Measurements from ENCODE around the gene NHLRC4. TPM values are rescaled to one million over a fixed set of nuclear protein-coding genes. Genes with fewer than 3 reads are reported as not detected.

Gene NHLRC4
- total RNA-seq, 2 donors from 2014 or later = 1.1 TPM

DNA sequence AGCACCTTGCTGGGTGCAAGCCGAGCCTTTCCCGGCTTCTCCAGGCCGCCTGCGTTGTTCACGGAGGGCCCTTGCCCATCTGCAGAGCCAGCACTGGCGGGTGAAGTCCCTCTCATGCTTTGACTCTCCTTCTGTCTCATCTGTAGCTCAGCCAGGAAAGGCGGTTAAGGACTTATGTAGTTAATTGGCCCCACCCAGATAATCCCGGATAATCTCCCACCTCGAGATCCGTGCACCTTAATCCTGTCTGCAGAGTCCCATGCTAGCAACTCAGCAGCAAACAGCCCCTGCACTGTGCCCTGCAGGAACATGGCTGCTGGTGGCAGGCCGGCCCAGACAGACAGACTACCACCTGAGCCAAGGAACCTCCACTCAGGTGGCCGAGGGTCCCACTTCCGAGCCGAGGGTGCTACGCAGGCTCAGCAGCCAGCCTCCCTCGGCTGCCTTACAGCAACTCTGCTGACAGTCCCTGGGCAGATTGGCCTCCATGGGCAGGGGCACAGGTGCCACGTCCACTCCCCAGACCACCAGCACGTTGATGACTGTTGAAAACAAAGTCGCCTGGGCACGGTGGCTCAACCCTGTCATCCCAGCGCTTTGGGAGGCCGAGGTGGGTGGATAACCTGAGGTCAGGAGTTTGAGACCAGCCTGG is 40.0 kb downstream of the NHLRC4 start:
- Mint-ChIP-seq H3K4me1 (peaks cover 13% of the 10 kb centered on the region), H3K9me3 (peaks cover 30% of the 10 kb centered on the region), H3K36me3 (ENCODE audit: low read depth) (peaks cover 30% of the 10 kb centered on the region), H3K27me3 (ENCODE audit: insufficient read depth) (peaks cover 5% of the 10 kb centered on the region), H3K27ac (no peak overlapping the region), H3K4me3 (no peak overlapping the region)
- Histone ChIP-seq H3K27ac (ENCODE audit: low read depth, low read length) (no peak overlapping the region), H3K4me1 (ENCODE audit: control insufficient read depth, insufficient read depth, low read length) (no peaks in the 10 kb centered on the region), H3K27me3 (ENCODE audit: control insufficient read depth, insufficient read depth, low read length, poor library complexity, severe bottlenecking) (no peaks in the 10 kb centered on the region), H3K9me3 (ENCODE audit: control insufficient read depth, low read length) (peaks cover 16% of the 10 kb centered on the region), H3K9ac (ENCODE audit: extremely low read depth, low read length, poor library complexity, severe bottlenecking) (no peak overlapping the region), H3K36me3 (ENCODE audit: control insufficient read depth, insufficient read depth, low read length) (no peaks in the 10 kb centered on the region), H3K4me3 (ENCODE audit: low read length) (no peak overlapping the region)
- no peak for TF ChIP-seq CTCF (conservative IDR thresholded peaks at IDR 0.05)
- DNase-seq = no peak
- WGBS, 2 experiments (ENCODE audit: insufficient coverage in 1 of 2, insufficient read length in 1 of 2) = 93 to 95% methylated on average over 18 to 22 of the region's 22 CpGs

GRCh38 chr16:608019-608418 is 41.2 kb downstream of the NHLRC4 start:
- 64 to 78% methylated on average over 3 to 9 of the region's 10 CpGs for WGBS, 2 experiments (ENCODE audit: insufficient coverage in 1 of 2, insufficient read length in 1 of 2)
- peaks cover 16% of the 10 kb centered on the region for H3K9me3 ChIP-seq (ENCODE audit: control insufficient read depth, low read length)
- no peaks in the 10 kb centered on the region for H3K36me3 ChIP-seq (ENCODE audit: control insufficient read depth, insufficient read depth, low read length)
- peaks cover 5% of the 10 kb centered on the region for H3K27me3 Mint-ChIP-seq (ENCODE audit: insufficient read depth)
- no peak for TF ChIP-seq CTCF (conservative IDR thresholded peaks at IDR 0.05)
- no peak overlapping the region for H3K4me3 ChIP-seq (ENCODE audit: low read length)
- no peaks in the 10 kb centered on the region for H3K4me1 ChIP-seq (ENCODE audit: control insufficient read depth, insufficient read depth, low read length)
- H3K27ac ChIP-seq (ENCODE audit: low read depth, low read length) = no peak overlapping the region
- H3K9me3 Mint-ChIP-seq = peaks cover 30% of the 10 kb centered on the region
- H3K9ac ChIP-seq (ENCODE audit: extremely low read depth, low read length, poor library complexity, severe bottlenecking) = no peak overlapping the region
- peaks cover 28% of the 10 kb centered on the region for H3K36me3 Mint-ChIP-seq (ENCODE audit: low read depth)
- peaks cover 13% of the 10 kb centered on the region for H3K4me1 Mint-ChIP-seq
- H3K27me3 ChIP-seq (ENCODE audit: control insufficient read depth, insufficient read depth, low read length, poor library complexity, severe bottlenecking) = no peaks in the 10 kb centered on the region
- H3K4me3 Mint-ChIP-seq = peak overlapping the region; percentile 29
- peak overlapping the region; percentile 68 for H3K27ac Mint-ChIP-seq
- peak; percentile 84 for DNase-seq

- H3K9me3 ChIP-seq (ENCODE audit: control insufficient read depth, low read length) = peaks cover 15% of the 10 kb centered on the region
- H3K36me3 ChIP-seq (ENCODE audit: control insufficient read depth, insufficient read depth, low read length) = peaks cover 4% of the 10 kb centered on the region
- Mint-ChIP-seq H3K27me3 (ENCODE audit: insufficient read depth) (peaks cover 5% of the 10 kb centered on the region), H3K4me1 (peaks cover 13% of the 10 kb centered on the region), H3K9me3 (peaks cover 29% of the 10 kb centered on the region), H3K27ac (no peak overlapping the region), H3K4me3 (no peak overlapping the region), H3K36me3 (ENCODE audit: low read depth) (peaks cover 28% of the 10 kb centered on the region)
- TF ChIP-seq CTCF (conservative IDR thresholded peaks at IDR 0.05) = no peak
- WGBS, 2 experiments (ENCODE audit: insufficient coverage in 1 of 2, insufficient read length in 1 of 2) = 94% methylated on average over 8 to 13 of the region's 13 CpGs
- H3K27me3 ChIP-seq (ENCODE audit: control insufficient read depth, insufficient read depth, low read length, poor library complexity, severe bottlenecking) = no peaks in the 10 kb centered on the region
- H3K4me1 ChIP-seq (ENCODE audit: control insufficient read depth, insufficient read depth, low read length) = no peaks in the 10 kb centered on the region
- H3K4me3 ChIP-seq (ENCODE audit: low read length) = no peak overlapping the region
- no peak for DNase-seq
- no peak overlapping the region for H3K27ac ChIP-seq (ENCODE audit: low read depth, low read length)
- no peak overlapping the region for H3K9ac ChIP-seq (ENCODE audit: extremely low read depth, low read length, poor library complexity, severe bottlenecking)
These were observed 42.5 kb downstream of the NHLRC4 start for GRCh38 chr16:609316-609715.
